ENCODE measurements around the gene TRMT5. TPM values are rescaled to one million over a fixed set of nuclear protein-coding genes. Genes with fewer than 3 reads are reported as not detected.

The TRMT5 gene
- total and polyA plus RNA-seq, 10 of the 15 experiments (the other 5 are each of a cell fraction or from before 2014, with no cell fraction given): 6.6 to 13.1 (median 9.4) TPM

GRCh38 chr14:60965402-60965801, 15.5 kb downstream of the TRMT5 start:
- no peak overlapping the region for H3K27ac ChIP-seq (ENCODE audit: control insufficient read depth, insufficient read depth)
- ChIA-PET RAD21 (ENCODE audit: unreplicated experiment) (no interaction called here), SMC1A (ENCODE audit: uncharacterized antibody, unreplicated experiment) (interaction anchor here (1.6 kb wide), 1 partner anchor 15 kb away, joined by 4 read pairs; no protein-coding TSS in a partner anchor), POLR2A (no interaction called here), CTCF (no interaction called here)
- no peak overlapping the region for H2AFZ ChIP-seq (ENCODE audit: control insufficient read depth, low read depth, low read length)
- BruUV-seq (replicated peaks): no TSS peak
- H3K27me3 ChIP-seq (replicated peaks in 1 of 2; ENCODE audit: control insufficient read depth in 2 of 2, insufficient read depth in 2 of 2, low read length in 1 of 2): no peaks in the 10 kb centered on the region
- no peaks in the 10 kb centered on the region for H4K20me1 ChIP-seq (ENCODE audit: control insufficient read depth, insufficient read depth)
- TF ChIP-seq BMI1 (IDR thresholded peaks at IDR 0.05; ENCODE audit: borderline replicate concordance) (no peak), IKZF1 (conservative IDR thresholded peaks at IDR 0.05) (no peak), TCF3 (IDR thresholded peaks at IDR 0.05; ENCODE audit: borderline replicate concordance, insufficient read depth, low read depth, low read length) (no peak), HCFC1 (IDR thresholded peaks at IDR 0.05; ENCODE audit: low read length) (no peak), GABPA (IDR thresholded peaks at IDR 0.05; ENCODE audit: low read depth) (no peak), ZNF384 (IDR thresholded peaks at IDR 0.05; ENCODE audit: borderline replicate concordance, low read depth, low read length) (no peak), PAX8 (IDR thresholded peaks at IDR 0.05) (no peak), NR2C1 (IDR thresholded peaks at IDR 0.05) (no peak), SREBF2 (IDR thresholded peaks at IDR 0.05; ENCODE audit: low read length) (no peak), IKZF2 (IDR thresholded peaks at IDR 0.05) (no peak), MEF2A (IDR thresholded peaks at IDR 0.05; ENCODE audit: insufficient read depth, low read depth, low read length) (no peak), MYC (IDR thresholded peaks at IDR 0.05; ENCODE audit: insufficient read depth, insufficient read length, insufficient replicate concordance, low read length, severe bottlenecking) (no peak), KDM1A (IDR thresholded peaks at IDR 0.05; ENCODE audit: borderline replicate concordance) (no peak), RCOR1 (conservative IDR thresholded peaks at IDR 0.05; ENCODE audit: low read depth, low read length) (no peak), MLLT1 (IDR thresholded peaks at IDR 0.05) (no peak), ZNF217 (IDR thresholded peaks at IDR 0.05) (no peak), JUNB (IDR thresholded peaks at IDR 0.05) (no peak), RELA (IDR thresholded peaks at IDR 0.05; ENCODE audit: borderline replicate concordance, partially characterized antibody) (no peak)
- TF ChIP-seq, protein P1, sequence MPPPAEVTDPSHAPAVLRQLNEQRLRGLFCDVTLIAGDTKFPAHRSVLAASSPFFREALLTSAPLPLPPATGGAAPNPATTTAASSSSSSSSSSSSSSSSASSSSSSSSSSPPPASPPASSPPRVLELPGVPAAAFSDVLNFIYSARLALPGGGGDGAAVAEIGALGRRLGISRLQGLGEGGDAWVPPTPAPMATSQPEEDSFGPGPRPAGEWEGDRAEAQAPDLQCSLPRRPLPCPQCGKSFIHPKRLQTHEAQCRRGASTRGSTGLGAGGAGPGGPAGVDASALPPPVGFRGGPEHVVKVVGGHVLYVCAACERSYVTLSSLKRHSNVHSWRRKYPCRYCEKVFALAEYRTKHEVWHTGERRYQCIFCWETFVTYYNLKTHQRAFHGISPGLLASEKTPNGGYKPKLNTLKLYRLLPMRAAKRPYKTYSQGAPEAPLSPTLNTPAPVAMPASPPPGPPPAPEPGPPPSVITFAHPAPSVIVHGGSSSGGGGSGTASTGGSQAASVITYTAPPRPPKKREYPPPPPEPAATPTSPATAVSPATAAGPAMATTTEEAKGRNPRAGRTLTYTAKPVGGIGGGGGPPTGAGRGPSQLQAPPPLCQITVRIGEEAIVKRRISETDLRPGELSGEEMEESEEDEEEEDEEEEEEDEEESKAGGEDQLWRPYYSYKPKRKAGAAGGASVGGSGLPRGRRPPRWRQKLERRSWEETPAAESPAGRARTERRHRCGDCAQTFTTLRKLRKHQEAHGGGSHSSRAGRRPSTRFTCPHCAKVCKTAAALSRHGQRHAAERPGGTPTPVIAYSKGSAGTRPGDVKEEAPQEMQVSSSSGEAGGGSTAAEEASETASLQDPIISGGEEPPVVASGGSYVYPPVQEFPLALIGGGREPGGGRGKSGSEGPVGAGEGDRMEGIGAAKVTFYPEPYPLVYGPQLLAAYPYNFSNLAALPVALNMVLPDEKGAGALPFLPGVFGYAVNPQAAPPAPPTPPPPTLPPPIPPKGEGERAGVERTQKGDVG (CRISPR knock-in tag; IDR thresholded peaks at IDR 0.05): no peak
- intact Hi-C loops (cut with micrococcal nuclease; ENCODE audit: unreplicated experiment): no loop called here
- no peak overlapping the region for H3K4me2 ChIP-seq (ENCODE audit: control insufficient read depth, insufficient read depth)
- no peaks in the 10 kb centered on the region for H3K79me2 ChIP-seq (ENCODE audit: control insufficient read depth, insufficient read depth, low read length)
- H3K9me3 ChIP-seq (replicated peaks; ENCODE audit: control insufficient read depth, insufficient read depth, low read length): no peaks in the 10 kb centered on the region; the same call in 2 of the 3 replicates
- H3K4me1 ChIP-seq (ENCODE audit: control insufficient read depth, insufficient read depth, low read length): no peaks in the 10 kb centered on the region
- H3K36me3 ChIP-seq (ENCODE audit: control insufficient read depth in 2 of 2, insufficient read depth in 2 of 2, low read length in 1 of 2): no peaks in the 10 kb centered on the region
- DNase-seq (ENCODE audit: low read depth, low spot score) (no peak), FAIRE-seq (no peak), ATAC-seq (no peak)
- no peak overlapping the region for H3K4me3 ChIP-seq
- in situ Hi-C loops (cut with MboI): no loop called here
- no peak overlapping the region for H3K9ac ChIP-seq (ENCODE audit: control insufficient read depth, insufficient read depth, low read length)

Measured in GM12878 (cell line).